Adrenal gland (tissue), 12 donors: ENCODE measurements around the gene ENOPH1. TPM values are rescaled to one million over a fixed set of nuclear protein-coding genes. Genes with fewer than 3 reads are reported as not detected.
"Not testable (repeated sequence)": the region's sequence is repeated elsewhere in the genome, so short reads cannot be mapped to it uniquely, and the experiment has no call there.

Experiments
- DNase-seq, 7 donors: peaks; one replicate each; pipeline ENCODE4 v3.0.0-alpha.2; 2019 to 2020
- H3K27ac ChIP-seq, 5 donors: fragments of 200-600 bp; sonication (generic) in 4 of 5; 1 replicate in 3 of 5; 2 replicates in 2 of 5; pipeline versions ENCODE4 v1.5.1 to v1.8.0; 2016 to 2020; ENCODE audit warnings: mild to moderate bottlenecking in 1 of 5
- H3K27me3 ChIP-seq: fragments of 200-600 bp; 2 replicates; pipeline ENCODE4 v1.8.0; 2021
- H3K36me3 ChIP-seq, 2 donors: fragments of 200-600 bp; replicated peaks in 1 of 2; 1 replicate in 1 of 2; 2 replicates in 1 of 2; pipeline versions ENCODE4 v1.5.1 to v1.8.0; 2018 to 2022
- H3K4me1 ChIP-seq, 2 donors: fragments of 200-600 bp; replicated peaks in 1 of 2; 1 replicate in 1 of 2; 2 replicates in 1 of 2; pipeline versions ENCODE4 v1.5.1 to v1.8.0; 2018 to 2021
- H3K4me3 ChIP-seq, 4 donors: fragments of 200-600 bp; sonication (generic) in 3 of 4; one replicate each; pipeline ENCODE4 v1.5.1; 2016 to 2018
- H3K9me3 ChIP-seq, 3 donors: fragments of 200-600 bp; sonication (generic) in 1 of 3; replicated peaks in 1 of 3; 1 replicate in 2 of 3; 2 replicates in 1 of 3; pipeline versions ENCODE4 v1.5.1 to v1.8.0; 2016 to 2021
- CTCF ChIP-seq, 6 experiments: fragments of 450-650 bp in 4 of 6; fragments of 200-600 bp in 2 of 6; sonication (generic) in 1 of 6; IDR thresholded peaks; 1 replicate in 5 of 6; 2 replicates in 1 of 6; pipeline versions ENCODE4 v1.5.1 to v1.8.0; 2016 to 2021; ENCODE audit warnings: antibody characterized with exemption in 6 of 6, mild to moderate bottlenecking in 2 of 6, moderate library complexity in 1 of 6
- POLR2A ChIP-seq, 2 donors: fragments of 450-650 bp; IDR thresholded peaks; one replicate each; pipeline ENCODE4 v1.6.1; 2017; ENCODE audit warnings: antibody characterized with exemption in 2 of 2, mild to moderate bottlenecking in 2 of 2, moderate library complexity in 1 of 2
- WGBS, 4 donors: extraction: QIAGEN DNeasy Blood & Tissue Kit in 2 of 4; methylation state at CpG; one replicate each; pipeline versions ENCODE4 v1.1.5 to v1.1.7; 2013 to 2017; 5-methylcytosine and 5-hydroxymethylcytosine counted together
- intact Hi-C, 2 donors: fragments of 100-400 bp; cut with DNase I; formaldehyde crosslinking; loops; one replicate each; pipeline versions ENCODE4 v1.14.1 to v1.15.0; 2022 to 2023
- polyA plus RNA-seq, 3 donors: library from polyadenylated mRNA; stranded (reverse); fragments of 200-250 nt in 2 of 3; fragments of 350-450 nt in 1 of 3; fragmentation: Illumina TruSeq in 1 of 3; extraction: RNeasy Lipid Tissue Mini Kit (QIAGEN cat#74804) in 1 of 3; gene quantifications; one replicate each; pipeline ENCODE4 v1.2.3, GENCODE V29; 2013 to 2014
- total RNA-seq, 9 donors: library from RNA; depleted of rRNA in 4 of 9; stranded (reverse); fragments of >200 nt in 4 of 9; fragments of 120-200 nt in 1 of 9; fragmentation: NEBNext Ultra II Directional in 1 of 9; extraction: Animal tissue kit (Norgen Biotek cat#: 25700) in 1 of 9; gene quantifications; one replicate each; pipeline versions ENCODE4 v1.1.0 to v1.2.4, GENCODE V29; 2013 to 2023
- donor health status: healthy with polysubstance abuse.
- donor health status: Bipolar disorder and iron deficiency.
- donor health status: DM: yes; HTN: yes; CAD: no.
- donor health status: DM: no; HTN: no; CAD: no.
- donor health status: DM: no; HTN: no; CAD: no.
- donor health status: DM: yes; HTN: yes; CAD: no.

Gene ENOPH1
- total and polyA plus RNA-seq, 12 donors: 22.7 to 65.7 (median 35.0) TPM

DNA sequence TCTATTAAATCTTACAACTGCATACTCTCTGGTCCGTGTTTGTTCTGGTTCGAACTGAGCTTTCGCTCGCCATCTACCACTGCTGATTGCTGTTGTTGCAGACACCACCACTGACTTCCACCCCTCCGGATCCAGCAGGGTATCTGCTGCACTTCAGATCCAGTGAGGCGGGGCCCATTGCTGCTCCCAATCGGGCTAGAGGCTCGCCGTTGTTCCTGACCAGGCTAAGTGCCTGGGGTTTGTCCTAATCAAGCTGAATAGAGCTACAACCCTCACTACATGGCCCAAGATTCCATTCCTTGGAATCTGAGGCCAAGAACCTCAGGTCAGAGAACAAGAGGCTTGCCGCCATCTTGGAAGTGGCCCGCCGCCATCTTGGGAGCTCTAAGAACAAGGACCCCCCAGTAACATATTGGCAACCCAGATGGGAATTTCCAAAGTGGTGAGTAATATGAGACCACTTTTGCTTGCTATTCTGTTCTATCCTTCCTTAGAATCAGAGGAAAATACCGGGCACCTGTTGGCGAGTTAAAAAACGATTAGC lies 43.3 kb downstream of the ENOPH1 start:
- WGBS, 4 donors: 96 to 97% (median 97%) methylated on average over 15 of the region's 15 CpGs
- Histone ChIP-seq H3K4me3 (no peak overlapping the region), H3K36me3 (no peaks in the 10 kb centered on the region), H3K9me3 (no peaks in the 10 kb centered on the region), H3K27ac (no peak overlapping the region), H3K27me3 (no peaks in the 10 kb centered on the region), H3K4me1 (no peaks in the 10 kb centered on the region)
- intact Hi-C loops: loop anchor here in 1 of 2 donors (10.0 kb wide), 1 partner anchor 331 kb away; no protein-coding TSS in a partner anchor
- no peak for DNase-seq
- TF ChIP-seq POLR2A (IDR thresholded peaks at IDR 0.05) (no peak), CTCF (IDR thresholded peaks at IDR 0.05) (no peak)

DNA sequence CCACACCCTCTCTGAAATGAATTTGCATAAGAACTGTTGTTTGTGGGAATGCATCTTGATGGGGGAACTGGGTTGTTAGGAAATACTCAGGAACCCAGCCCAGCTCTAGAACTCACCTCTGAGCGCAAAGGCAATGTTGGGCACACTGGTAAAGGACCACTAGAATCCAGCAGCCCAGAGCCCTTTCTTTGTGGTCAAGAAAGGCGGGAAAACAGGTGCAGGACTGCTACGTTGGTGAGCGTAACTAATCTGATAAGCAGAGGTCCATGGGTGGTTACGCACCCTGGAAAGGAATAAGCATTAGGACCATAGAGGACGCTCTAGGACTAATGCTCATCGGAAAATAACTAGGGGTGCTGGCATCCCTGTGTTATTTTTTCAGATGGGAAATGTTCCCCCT lies 45.5 kb downstream of the ENOPH1 start:
- not testable (repeated sequence) for H3K4me1 ChIP-seq, H3K9me3 ChIP-seq, H3K27ac ChIP-seq, H3K27me3 ChIP-seq, DNase-seq, H3K36me3 ChIP-seq, H3K4me3 ChIP-seq
- WGBS, 4 donors: 94 to 95% (median 94%) methylated on average over 7 of the region's 7 CpGs
- intact Hi-C loops: loop anchor here in 1 of 2 donors (10.0 kb wide), 1 partner anchor 329 kb away; no protein-coding TSS in a partner anchor

DNA sequence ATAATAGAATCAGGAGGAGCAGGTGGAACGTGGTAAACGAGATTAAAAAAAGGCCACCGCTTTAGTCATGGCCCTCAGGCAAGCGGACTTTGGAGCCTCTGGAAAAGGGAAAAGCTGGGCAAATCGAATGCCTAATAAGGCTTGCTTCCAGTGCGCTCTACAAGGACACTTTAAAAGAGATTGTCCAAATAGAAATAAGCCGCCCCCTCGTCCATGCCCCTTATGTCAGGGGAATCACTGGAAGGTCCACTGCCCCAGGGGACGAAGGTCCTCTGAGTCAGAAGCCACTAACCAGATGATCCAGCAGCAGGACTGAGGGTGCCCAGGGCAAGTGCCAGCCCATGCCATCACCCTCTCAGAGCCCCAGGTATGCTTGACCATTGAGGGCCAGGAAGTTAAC lies 47.1 kb downstream of the ENOPH1 start:
- not testable (repeated sequence) for H3K4me3 ChIP-seq, H3K36me3 ChIP-seq, H3K27me3 ChIP-seq, H3K4me1 ChIP-seq, H3K9me3 ChIP-seq, DNase-seq, H3K27ac ChIP-seq
- intact Hi-C loops: loop anchor here in 1 of 2 donors (10.0 kb wide), 1 partner anchor 327 kb away; no protein-coding TSS in a partner anchor
- 85 to 90% (median 87%) methylated on average over 8 to 9 of the region's 9 CpGs for WGBS, 4 donors

DNA sequence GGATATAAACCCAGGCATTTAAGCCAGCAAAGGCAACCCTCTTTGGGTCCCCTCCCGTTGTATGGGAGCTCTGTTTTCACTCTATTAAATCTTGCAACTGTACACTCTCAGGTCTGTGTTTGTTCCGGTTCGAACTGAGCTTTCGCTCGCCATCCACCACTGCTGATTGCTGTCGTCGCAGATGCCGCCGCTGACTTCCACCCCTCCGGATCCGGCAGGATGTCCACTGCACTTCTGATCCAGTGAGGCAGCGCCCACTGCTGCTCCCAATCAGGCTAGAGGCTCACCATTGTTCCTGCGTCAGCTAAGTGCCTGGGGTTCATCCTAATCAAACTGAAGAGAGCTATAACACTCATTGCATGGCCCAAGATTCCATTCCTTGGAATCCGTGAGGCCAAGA lies 49.2 kb downstream of the ENOPH1 start:
- Histone ChIP-seq H3K9me3 (no peaks in the 10 kb centered on the region), H3K27me3 (no peaks in the 10 kb centered on the region), H3K27ac (no peak overlapping the region), H3K4me3 (no peak overlapping the region), H3K36me3 (no peaks in the 10 kb centered on the region), H3K4me1 (no peaks in the 10 kb centered on the region)
- DNase-seq: no peak
- 92 to 97% (median 95%) methylated on average over 14 of the region's 14 CpGs for WGBS, 4 donors
- TF ChIP-seq CTCF (IDR thresholded peaks at IDR 0.05): no peak
- no peak for TF ChIP-seq POLR2A (IDR thresholded peaks at IDR 0.05)
- intact Hi-C loops: loop anchor here in 1 of 2 donors (10.0 kb wide), 1 partner anchor 325 kb away; no protein-coding TSS in a partner anchor

GRCh38 chr4:82480771-82481505 lies 50.5 kb downstream of the ENOPH1 start:
- Histone ChIP-seq H3K27ac (no peak overlapping the region), H3K4me3 (no peak overlapping the region), H3K4me1 (no peaks in the 10 kb centered on the region), H3K27me3 (no peaks in the 10 kb centered on the region), H3K9me3 (no peaks in the 10 kb centered on the region), H3K36me3 (no peaks in the 10 kb centered on the region)
- WGBS, 4 donors: 93 to 96% (median 93%) methylated on average over 10 of the region's 10 CpGs
- intact Hi-C loops: no loop called here
- no peak for DNase-seq
- TF ChIP-seq CTCF (IDR thresholded peaks at IDR 0.05) (no peak), POLR2A (IDR thresholded peaks at IDR 0.05) (no peak)
